GM12874 (cell line): ENCODE results near the gene DENND1B.

Source experiments
- TF ChIP-seq, protein P1 (sequence below): IDR thresholded peaks from 2 replicates; pipeline ENCODE4 v1.5.1; 2011; ENCODE audit warnings: low read depth, mild to moderate bottlenecking, control low read depth, low read length, moderate library complexity; ENCODE audit not compliant: insufficient read depth

The DENND1B gene

GRCh38 chr1:197761654-197762053 lies 13.6 kb downstream of the DENND1B start:
- TF ChIP-seq, protein P1, sequence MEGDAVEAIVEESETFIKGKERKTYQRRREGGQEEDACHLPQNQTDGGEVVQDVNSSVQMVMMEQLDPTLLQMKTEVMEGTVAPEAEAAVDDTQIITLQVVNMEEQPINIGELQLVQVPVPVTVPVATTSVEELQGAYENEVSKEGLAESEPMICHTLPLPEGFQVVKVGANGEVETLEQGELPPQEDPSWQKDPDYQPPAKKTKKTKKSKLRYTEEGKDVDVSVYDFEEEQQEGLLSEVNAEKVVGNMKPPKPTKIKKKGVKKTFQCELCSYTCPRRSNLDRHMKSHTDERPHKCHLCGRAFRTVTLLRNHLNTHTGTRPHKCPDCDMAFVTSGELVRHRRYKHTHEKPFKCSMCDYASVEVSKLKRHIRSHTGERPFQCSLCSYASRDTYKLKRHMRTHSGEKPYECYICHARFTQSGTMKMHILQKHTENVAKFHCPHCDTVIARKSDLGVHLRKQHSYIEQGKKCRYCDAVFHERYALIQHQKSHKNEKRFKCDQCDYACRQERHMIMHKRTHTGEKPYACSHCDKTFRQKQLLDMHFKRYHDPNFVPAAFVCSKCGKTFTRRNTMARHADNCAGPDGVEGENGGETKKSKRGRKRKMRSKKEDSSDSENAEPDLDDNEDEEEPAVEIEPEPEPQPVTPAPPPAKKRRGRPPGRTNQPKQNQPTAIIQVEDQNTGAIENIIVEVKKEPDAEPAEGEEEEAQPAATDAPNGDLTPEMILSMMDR = no peak

- TF ChIP-seq, protein P1 = no peak
These were observed 24.9 kb downstream of the DENND1B start for GRCh38 chr1:197750366-197750765.

DNA sequence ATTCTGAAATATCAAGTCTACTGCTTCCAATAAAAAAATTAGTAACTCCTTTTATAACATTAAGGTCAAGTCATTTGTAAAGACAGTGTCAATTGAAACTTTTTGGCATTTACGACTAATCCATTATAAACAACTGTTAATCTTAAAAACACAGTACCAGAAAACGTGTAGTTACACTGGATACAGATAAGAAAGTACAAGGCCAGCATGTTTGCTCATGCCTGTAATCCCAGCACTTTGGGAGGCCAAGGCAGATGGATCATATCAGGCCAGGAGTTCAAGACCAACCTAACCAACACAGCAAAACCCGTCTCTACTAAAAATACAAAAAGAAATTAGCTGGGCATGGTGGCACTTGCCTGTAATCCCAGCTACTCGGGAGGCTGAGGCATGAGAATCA lies 29.4 kb downstream of the DENND1B start:
- TF ChIP-seq, protein P1 = no peak

- TF ChIP-seq, protein P1 = no peak
These were observed 30.3 kb downstream of the DENND1B start for GRCh38 chr1:197744979-197745378.

DNA sequence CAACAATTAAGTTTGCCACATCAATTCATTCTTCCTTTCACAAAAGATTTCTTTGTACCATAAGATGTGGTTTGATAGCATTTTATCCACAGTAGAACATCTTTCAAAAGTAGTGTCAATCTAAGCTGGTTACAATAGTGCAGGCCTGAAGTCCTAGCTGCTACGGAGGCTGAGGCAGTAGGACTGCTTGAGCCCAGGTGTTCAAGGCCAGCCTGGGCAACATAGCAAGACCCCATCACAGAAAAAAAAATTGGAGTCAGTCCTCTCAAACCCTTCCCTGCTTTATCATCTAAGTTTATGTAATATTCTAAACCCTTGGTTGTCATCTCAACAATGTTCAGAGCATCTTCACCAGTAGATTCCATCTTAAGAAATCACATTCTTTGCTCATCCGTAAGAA lies 31.7 kb downstream of the DENND1B start:
- TF ChIP-seq, protein P1 = no peak

DNA sequence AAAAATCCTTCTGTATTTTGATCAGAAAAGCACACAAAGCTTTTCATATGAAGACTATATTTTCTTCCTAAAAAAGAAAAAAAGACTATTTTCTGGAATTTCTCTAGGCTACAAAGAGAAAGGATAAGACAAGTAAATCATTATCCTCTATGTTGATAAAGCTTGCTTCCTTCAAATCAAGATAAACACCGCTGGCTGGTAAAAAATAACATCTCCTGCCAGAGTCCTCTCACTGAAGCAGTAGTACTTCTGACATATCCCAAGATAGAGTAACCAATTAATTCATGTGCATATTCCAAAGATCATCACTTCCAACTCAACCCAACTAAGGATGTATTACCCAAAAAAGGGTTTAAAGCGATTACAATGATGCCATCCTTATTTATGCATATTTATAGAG lies 34.3 kb downstream of the DENND1B start:
- TF ChIP-seq, protein P1 = no peak

GRCh38 chr1:197738927-197739326 lies 36.4 kb downstream of the DENND1B start:
- TF ChIP-seq, protein P1 = no peak

- TF ChIP-seq, protein P1 = no peak
These were observed 37.4 kb downstream of the DENND1B start for GRCh38 chr1:197737916-197738315.
